C4-2B (cell line): Measurements from ENCODE around the gene GAS2L1.

Source experiments
- ZFX ChIP-seq: fragments of 450-650 bp; IDR thresholded peaks from 2 replicates; pipeline ENCODE4 v1.6.1; 2017
- TF ChIP-seq, protein P1 (sequence below): fragments of 450-650 bp; conservative IDR thresholded peaks from 2 replicates; pipeline ENCODE4 v1.5.1; 2017; ENCODE audit warnings: mild to moderate bottlenecking

DNA sequence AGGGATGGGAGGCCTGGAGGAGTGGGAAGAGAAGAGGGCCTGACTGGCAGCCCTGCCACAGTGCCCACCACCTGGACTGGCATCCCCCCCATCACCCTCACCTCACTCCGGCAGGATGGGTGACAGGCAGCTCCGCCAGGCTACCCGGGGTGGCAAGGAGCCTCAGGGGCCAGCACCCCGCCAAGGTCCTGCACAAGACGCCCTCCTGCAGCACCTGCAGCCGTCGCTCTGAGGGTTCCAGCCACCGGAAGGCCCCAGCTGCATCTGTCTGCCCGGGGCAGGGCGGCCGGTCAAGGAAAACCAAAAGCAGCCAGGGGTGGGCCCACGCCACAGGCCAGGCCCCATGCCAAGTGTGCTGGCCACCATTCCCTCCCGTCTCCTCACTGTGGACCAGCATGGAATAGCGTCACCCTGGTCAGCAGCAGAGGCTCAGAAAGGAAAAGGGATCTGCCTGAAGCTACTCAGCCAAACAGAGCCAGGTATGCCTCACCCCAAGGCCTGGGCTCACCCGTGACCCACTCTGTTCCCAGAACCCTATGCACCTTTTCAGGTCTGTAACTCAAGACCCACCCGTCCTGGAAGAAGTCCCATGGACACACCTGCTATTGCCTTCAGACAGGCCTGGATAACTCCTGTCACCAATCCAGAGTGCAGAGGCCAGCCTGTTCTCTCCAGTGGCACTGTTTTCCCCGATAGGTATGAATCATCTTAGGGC is 45.7 kb upstream of the GAS2L1 start:
- TF ChIP-seq, protein P1, sequence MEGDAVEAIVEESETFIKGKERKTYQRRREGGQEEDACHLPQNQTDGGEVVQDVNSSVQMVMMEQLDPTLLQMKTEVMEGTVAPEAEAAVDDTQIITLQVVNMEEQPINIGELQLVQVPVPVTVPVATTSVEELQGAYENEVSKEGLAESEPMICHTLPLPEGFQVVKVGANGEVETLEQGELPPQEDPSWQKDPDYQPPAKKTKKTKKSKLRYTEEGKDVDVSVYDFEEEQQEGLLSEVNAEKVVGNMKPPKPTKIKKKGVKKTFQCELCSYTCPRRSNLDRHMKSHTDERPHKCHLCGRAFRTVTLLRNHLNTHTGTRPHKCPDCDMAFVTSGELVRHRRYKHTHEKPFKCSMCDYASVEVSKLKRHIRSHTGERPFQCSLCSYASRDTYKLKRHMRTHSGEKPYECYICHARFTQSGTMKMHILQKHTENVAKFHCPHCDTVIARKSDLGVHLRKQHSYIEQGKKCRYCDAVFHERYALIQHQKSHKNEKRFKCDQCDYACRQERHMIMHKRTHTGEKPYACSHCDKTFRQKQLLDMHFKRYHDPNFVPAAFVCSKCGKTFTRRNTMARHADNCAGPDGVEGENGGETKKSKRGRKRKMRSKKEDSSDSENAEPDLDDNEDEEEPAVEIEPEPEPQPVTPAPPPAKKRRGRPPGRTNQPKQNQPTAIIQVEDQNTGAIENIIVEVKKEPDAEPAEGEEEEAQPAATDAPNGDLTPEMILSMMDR, result no peak
- TF ChIP-seq ZFX, result no peak
